Thoracic aorta (tissue), 2 donors: ENCODE measurements around the gene SUMF1. TPM values are rescaled to one million over a fixed set of nuclear protein-coding genes. Genes with fewer than 3 reads are reported as not detected.

Source experiments
- ATAC-seq: fragments of 150-250 bp; one replicate; pipeline ENCODE4 v1.8.0; 2017; ENCODE audit warnings: low read depth; ENCODE audit not compliant: insufficient number of reproducible peaks, low FRiP score
- DNase-seq: peaks from one replicate; pipeline ENCODE4 v3.0.0-alpha.2; 2020; ENCODE audit warnings: low spot score
- H3K27ac ChIP-seq, 2 donors: fragments of 200-600 bp; sonication (generic); 1 replicate in 1 of 2; 2 replicates in 1 of 2; pipeline ENCODE4 v1.5.1; 2016; ENCODE audit warnings: mild to moderate bottlenecking in 2 of 2, moderate library complexity in 2 of 2
- H3K27me3 ChIP-seq: fragments of 200-600 bp; sonication (generic); replicated peaks from 2 replicates; pipeline ENCODE4 v1.6.0; 2016; ENCODE audit warnings: mild to moderate bottlenecking; ENCODE audit not compliant: insufficient read depth
- H3K36me3 ChIP-seq: fragments of 200-600 bp; sonication (generic); one replicate; pipeline ENCODE4 v1.5.1; 2016
- H3K4me1 ChIP-seq, 2 donors: fragments of 200-600 bp; sonication (generic); 1 replicate in 1 of 2; 2 replicates in 1 of 2; pipeline versions ENCODE4 v1.5.1 to v1.6.0; 2016; ENCODE audit warnings: low read depth in 2 of 2, mild to moderate bottlenecking in 1 of 2; ENCODE audit not compliant: control insufficient read depth in 1 of 2
- H3K4me3 ChIP-seq: fragments of 200-600 bp; sonication (generic); 2 replicates; pipeline ENCODE4 v1.5.1; 2016; ENCODE audit warnings: mild to moderate bottlenecking
- H3K9me3 ChIP-seq: fragments of 200-600 bp; sonication (generic); 2 replicates; pipeline ENCODE4 v1.5.1; 2016
- total RNA-seq, 2 donors: library from RNA; depleted of rRNA; stranded (reverse); fragments of >200 nt; gene quantifications; one replicate each; pipeline versions ENCODE4 v1.1.0 to v1.2.3, GENCODE V29; 2016
- TF ChIP-seq, protein P1 (sequence below): fragments of 200-600 bp; sonication (generic); IDR thresholded peaks from one replicate; pipeline ENCODE4 v1.5.1; 2019; ENCODE audit warnings: antibody characterized with exemption

SUMF1 gene
- total RNA-seq, 2 donors from 2014 or later, result 35.0 to 63.5 TPM

DNA sequence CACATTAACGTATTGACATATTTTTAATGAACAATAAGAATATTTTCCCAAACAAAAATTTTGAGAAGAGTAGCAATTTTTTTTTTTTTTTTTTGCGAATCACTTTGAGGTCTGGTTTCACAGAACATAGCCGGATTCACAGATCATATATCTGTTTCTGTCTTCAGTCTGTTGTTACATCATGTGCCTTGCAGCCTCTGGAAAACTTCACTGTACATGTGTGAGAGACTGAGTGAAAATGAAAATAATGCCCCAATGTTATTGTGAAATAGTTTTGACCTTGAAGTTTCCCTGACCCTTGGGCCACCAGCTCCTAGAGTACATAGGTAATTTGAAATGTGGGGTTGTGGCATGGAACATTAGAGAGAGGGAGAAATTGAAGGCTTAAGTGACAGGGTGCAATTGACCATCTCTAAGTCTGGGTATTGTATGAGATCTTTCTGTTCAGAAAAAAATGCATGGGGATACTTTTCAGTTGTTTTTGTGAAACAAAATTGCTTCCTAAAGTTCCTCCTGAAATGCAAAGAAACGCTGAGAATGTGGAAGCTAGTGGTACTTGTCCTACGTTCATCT is 40.0 kb upstream of the SUMF1 start:
- no peak overlapping the region for H3K27ac ChIP-seq
- H3K27me3 ChIP-seq, result no peaks in the 10 kb centered on the region
- peaks cover 29 to 67% of the 10 kb centered on the region in 2 donors for H3K4me1 ChIP-seq
- H3K4me3 ChIP-seq, result no peak overlapping the region
- H3K36me3 ChIP-seq, result no peaks in the 10 kb centered on the region
- no peak for DNase-seq
- no peak for ATAC-seq
- TF ChIP-seq, protein P1, sequence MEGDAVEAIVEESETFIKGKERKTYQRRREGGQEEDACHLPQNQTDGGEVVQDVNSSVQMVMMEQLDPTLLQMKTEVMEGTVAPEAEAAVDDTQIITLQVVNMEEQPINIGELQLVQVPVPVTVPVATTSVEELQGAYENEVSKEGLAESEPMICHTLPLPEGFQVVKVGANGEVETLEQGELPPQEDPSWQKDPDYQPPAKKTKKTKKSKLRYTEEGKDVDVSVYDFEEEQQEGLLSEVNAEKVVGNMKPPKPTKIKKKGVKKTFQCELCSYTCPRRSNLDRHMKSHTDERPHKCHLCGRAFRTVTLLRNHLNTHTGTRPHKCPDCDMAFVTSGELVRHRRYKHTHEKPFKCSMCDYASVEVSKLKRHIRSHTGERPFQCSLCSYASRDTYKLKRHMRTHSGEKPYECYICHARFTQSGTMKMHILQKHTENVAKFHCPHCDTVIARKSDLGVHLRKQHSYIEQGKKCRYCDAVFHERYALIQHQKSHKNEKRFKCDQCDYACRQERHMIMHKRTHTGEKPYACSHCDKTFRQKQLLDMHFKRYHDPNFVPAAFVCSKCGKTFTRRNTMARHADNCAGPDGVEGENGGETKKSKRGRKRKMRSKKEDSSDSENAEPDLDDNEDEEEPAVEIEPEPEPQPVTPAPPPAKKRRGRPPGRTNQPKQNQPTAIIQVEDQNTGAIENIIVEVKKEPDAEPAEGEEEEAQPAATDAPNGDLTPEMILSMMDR, result no peak
- no peaks in the 10 kb centered on the region for H3K9me3 ChIP-seq

DNA sequence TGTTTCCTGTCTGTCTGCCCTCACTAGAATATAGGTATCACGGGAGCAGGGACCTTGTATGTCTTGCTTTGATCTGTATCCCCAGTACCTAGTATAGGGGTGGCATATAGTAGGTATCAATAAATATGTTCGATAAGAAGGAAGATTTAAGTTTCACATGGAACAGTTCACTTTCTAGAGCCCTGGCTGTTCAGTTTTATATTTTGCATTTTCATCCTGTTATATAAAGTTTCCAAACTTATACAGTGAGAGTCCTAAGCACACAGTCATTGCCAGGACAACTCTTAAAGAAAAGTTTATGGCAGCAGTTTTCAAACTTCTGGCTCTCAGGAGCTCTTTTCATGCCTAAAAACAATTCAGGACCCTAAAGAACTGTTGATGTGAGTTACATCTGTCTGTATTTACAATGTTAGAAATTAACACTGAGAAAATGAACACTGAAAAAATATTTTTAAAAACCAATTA is 39.5 kb upstream of the SUMF1 start:
- H3K4me3 ChIP-seq, result no peak overlapping the region
- H3K27me3 ChIP-seq, result no peaks in the 10 kb centered on the region
- peaks cover 4% of the 10 kb centered on the region for H3K36me3 ChIP-seq
- DNase-seq (no peak), ATAC-seq (no peak)
- peak overlapping the region in 1 of 2 donors; percentile 47 for H3K27ac ChIP-seq
- no peaks in the 10 kb centered on the region for H3K9me3 ChIP-seq
- H3K4me1 ChIP-seq, result peaks cover 29 to 63% of the 10 kb centered on the region in 2 donors
- TF ChIP-seq, protein P1, result no peak

DNA sequence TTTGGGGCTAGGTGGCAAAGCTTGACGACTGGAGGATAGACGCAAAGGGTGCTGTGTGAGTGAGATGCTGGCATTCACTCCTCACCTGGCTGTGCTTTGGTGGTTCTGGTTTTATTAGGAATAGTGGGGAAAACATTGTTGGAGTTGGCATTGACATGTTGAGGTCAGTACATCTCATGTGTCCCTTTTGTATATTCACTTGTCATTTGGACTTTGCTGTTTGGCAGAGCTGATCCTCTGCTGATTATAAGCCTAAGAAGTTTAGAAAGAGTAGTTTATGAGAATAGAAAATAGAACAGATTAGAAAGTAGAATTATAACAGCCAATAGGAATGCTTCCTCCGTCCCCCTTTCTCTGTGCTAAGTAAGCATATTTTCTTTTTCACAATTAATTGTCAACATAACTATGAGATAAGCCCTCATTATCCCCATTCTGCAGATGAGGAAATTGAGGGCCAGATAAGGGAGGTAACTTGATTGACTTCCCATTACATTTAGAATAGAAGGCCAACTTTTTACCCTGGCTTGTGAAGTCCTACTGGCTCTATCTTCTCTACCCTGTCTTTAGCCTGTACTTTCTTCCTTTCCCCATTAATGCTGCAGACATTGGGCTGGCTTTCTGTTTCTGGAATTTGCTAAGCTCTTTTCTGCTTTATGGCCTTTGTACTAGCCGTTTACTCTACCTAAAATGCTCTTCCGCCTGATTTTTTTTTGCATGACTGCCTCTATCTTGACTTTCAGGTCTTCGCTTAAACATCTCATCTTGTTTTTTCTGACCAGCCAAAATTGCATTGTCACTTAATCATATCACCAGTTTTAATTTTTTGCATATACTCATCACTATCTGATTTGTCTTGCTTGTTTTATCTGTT is 38.9 kb upstream of the SUMF1 start:
- DNase-seq, result no peak
- H3K9me3 ChIP-seq, result no peaks in the 10 kb centered on the region
- H3K36me3 ChIP-seq, result peaks cover 8% of the 10 kb centered on the region
- no peaks in the 10 kb centered on the region for H3K27me3 ChIP-seq
- peak overlapping the region; percentile 87 to 88 for H3K27ac ChIP-seq
- H3K4me1 ChIP-seq, result peaks cover 29 to 63% of the 10 kb centered on the region in 2 donors
- ATAC-seq, result no peak
- TF ChIP-seq, protein P1, result no peak
- H3K4me3 ChIP-seq, result peak overlapping the region; percentile 51

DNA sequence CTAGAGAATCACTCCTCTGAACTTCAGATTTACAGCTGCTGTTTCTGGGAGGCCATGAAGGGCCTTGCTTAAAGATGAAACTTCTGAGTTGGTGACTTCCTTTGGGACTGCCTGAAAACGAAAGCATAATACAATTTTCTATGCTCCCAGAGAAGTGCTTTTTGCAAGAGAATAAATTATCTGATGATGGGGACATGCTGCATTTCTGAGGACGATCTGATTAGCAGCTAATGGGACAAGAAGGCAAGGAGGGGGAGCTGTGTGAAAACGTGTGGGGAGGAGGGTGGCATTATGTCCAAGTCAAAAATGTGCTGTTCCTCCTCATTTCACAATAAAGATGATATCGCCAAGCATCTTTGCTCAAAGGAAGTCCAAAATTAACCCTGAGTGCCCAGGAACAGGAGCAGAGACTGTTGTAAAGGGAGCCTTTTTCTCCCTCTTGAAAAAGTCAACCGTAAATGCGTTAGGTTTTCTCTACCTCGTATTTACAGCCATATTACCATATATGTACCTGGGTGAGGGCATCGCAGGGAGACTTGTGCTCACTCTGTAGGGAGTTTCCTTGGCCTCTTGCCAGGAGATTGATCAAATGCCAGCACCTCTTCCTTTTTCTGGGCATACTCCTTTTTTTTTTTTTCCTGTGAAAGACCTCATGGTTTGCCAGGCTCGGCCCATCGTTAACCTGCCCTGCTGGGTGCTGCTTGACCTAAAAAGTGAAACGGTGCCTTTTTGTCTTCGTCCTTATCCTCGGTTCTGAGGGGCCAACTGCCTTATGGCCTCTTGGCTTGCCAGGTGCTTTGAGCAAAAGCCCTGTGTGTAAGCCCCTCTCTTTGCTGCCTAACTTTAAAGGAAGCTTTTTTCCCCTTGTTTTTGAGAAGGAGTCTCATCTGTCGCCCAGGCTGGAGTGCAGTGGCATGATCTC is 37.5 kb upstream of the SUMF1 start:
- no peaks in the 10 kb centered on the region for H3K9me3 ChIP-seq
- H3K4me3 ChIP-seq, result peak overlapping the region; percentile 51
- TF ChIP-seq, protein P1, result no peak
- ATAC-seq (no peak), DNase-seq (no peak)
- H3K4me1 ChIP-seq, result peaks cover 29 to 58% of the 10 kb centered on the region in 2 donors
- H3K27me3 ChIP-seq, result no peaks in the 10 kb centered on the region
- H3K27ac ChIP-seq, result peak overlapping the region; percentile 87 to 88
- peaks cover 8% of the 10 kb centered on the region for H3K36me3 ChIP-seq
